GM10266 (cell line): ENCODE results near the gene CA9.

Source experiments
- DNase-seq: peaks from one replicate; pipeline ENCODE4 v3.0.0; 2012; ENCODE audit errors: extremely low spot score
- TF ChIP-seq, protein P1 (sequence below): IDR thresholded peaks from 2 replicates; pipeline ENCODE4 v1.5.1; 2012; ENCODE audit warnings: mild to moderate bottlenecking, low read depth; ENCODE audit not compliant: control insufficient read depth, insufficient read depth; ENCODE audit errors: missing control alignments

CA9 gene

GRCh38 chr9:35686222-35687203 lies 12.8 kb downstream of the CA9 start:
- DNase-seq: no peak
- TF ChIP-seq, protein P1, sequence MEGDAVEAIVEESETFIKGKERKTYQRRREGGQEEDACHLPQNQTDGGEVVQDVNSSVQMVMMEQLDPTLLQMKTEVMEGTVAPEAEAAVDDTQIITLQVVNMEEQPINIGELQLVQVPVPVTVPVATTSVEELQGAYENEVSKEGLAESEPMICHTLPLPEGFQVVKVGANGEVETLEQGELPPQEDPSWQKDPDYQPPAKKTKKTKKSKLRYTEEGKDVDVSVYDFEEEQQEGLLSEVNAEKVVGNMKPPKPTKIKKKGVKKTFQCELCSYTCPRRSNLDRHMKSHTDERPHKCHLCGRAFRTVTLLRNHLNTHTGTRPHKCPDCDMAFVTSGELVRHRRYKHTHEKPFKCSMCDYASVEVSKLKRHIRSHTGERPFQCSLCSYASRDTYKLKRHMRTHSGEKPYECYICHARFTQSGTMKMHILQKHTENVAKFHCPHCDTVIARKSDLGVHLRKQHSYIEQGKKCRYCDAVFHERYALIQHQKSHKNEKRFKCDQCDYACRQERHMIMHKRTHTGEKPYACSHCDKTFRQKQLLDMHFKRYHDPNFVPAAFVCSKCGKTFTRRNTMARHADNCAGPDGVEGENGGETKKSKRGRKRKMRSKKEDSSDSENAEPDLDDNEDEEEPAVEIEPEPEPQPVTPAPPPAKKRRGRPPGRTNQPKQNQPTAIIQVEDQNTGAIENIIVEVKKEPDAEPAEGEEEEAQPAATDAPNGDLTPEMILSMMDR: no peak

GRCh38 chr9:35687306-35687705 lies 13.6 kb downstream of the CA9 start:
- DNase-seq: no peak
- TF ChIP-seq, protein P1: no peak

DNA sequence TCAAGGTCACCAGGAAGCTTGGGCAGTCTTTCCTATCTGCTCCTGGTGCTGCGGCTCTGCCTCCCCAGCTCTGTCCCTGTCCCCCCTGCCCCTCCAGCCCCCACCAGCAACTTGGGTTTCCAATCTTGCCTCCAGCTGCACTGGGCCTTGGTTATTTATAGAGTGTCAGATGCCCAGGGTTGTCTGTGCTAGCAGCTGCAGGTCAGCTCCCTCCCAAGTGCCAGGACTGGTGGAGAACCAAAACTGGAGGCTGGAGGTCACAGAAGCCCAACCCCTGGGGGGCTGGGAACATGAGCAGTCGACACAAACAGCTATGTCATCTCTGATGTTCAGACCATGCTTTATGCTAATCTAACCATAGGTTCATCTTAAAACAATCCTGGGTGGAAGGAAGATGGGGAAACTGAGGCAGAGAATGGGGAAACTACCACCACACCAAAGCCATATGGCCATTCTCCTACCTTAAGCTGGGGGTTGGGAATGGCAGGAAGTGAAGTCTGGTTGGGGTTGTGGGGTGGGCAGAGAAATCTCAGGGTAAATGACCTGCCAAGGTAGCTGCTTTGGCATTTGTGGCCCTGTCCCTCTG lies 14.3 kb downstream of the CA9 start:
- TF ChIP-seq, protein P1: no peak
- no peak for DNase-seq

GRCh38 chr9:35688558-35689541 lies 15.1 kb downstream of the CA9 start:
- TF ChIP-seq, protein P1: no peak
- no peak for DNase-seq

DNA sequence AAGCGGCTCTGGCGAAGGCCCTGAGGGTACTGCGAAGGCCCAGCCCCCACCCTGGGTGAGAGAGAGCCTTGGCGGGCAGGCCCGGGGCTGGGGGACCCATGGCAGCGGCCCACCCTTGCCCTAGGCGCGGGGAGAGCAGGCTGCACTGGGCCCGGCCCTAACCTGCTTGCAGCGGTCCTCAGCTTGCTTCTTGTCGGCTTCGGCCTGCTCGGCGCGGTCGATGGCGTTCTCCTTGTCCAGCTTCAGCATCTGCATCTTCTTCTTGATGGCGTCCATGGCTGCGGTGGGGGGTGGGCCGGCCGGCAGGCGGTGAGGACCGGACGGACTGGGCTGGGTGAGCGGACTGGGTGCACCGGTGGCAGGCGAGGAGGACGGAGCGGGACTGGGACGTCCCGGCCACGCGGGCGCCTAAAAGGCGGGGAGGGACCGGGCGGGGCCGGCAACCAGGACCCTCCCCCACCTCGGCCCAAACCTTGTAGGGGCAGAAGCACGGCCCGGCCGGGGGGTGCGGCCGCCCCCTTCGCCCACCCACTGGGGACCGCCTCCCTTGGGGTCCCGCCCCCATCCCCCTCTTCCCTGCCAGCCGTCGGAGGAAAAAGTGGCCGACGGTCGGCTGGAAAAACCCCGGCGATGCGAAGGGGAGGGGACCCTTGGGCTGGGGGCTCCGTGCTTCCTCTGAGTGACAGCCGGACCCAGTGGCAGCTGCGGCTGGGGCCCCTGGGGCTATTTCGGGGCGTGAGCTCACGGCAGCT lies 16.0 kb downstream of the CA9 start, which contains the start of gene TPM2:
Gene TPM2 (minus strand): TSS at position 384 of the 752 bp plus-strand sequence. CDS start 108 bp downstream, at position 276.
- TF ChIP-seq, protein P1: no peak
- peak; percentile 69 for DNase-seq

DNA sequence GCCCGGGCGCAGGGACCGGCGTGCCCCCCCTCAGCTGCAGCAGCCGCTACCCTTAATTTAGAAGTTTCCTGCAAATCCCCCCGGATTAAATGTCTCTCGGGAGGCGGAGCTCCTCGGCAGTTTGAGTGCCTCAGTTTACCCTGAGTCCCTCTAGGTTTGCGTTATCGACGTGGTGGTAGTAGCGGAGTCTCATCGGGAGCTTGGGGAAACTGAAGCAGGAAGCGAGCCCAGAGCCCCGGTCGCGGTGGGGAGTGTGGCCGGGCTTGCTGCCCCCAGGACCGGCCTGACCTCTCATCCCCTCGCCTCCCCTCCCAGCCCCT lies 16.5 kb downstream of the CA9 start:
- DNase-seq: no peak
- TF ChIP-seq, protein P1: no peak
